Neural cell (in vitro differentiated cells): ENCODE results near the gene STXBP5. TPM values are rescaled to one million over a fixed set of nuclear protein-coding genes. Genes with fewer than 3 reads are reported as not detected.

Source experiments
- H2AFZ ChIP-seq: fragments of 200-600, 300-800 bp; sonication (generic), shearing (Covaris generic); 2 replicates; pipeline ENCODE4 v1.6.0; 2014; ENCODE audit warnings: low read depth, mild to moderate bottlenecking, antibody characterized with exemption, low read length, moderate library complexity
- H3F3A ChIP-seq: fragments of 200-600 bp; shearing (Covaris generic); 2 replicates; pipeline ENCODE4 v1.6.1; 2016; ENCODE audit warnings: mild to moderate bottlenecking, moderate library complexity, mixed read lengths, antibody characterized with exemption, low read length; ENCODE audit not compliant: insufficient read depth, poor library complexity, severe bottlenecking
- H3K27ac ChIP-seq: fragments of 200-600, 300-800 bp; sonication (generic), shearing (Covaris generic); 2 replicates; pipeline ENCODE4 v1.5.1; 2014; ENCODE audit warnings: mild to moderate bottlenecking, low read length, moderate library complexity
- H3K27me3 ChIP-seq: fragments of 300-800, 200-600 bp; sonication (generic), shearing (Covaris generic); 2 replicates; pipeline ENCODE4 v1.6.0; 2014; ENCODE audit warnings: mild to moderate bottlenecking, low read depth, low read length, moderate library complexity; ENCODE audit not compliant: insufficient read depth
- H3K36me3 ChIP-seq: fragments of 300-800, 200-600 bp; sonication (generic), shearing (Covaris generic); 2 replicates; pipeline ENCODE4 v1.5.1; 2014; ENCODE audit warnings: mild to moderate bottlenecking, antibody characterized with exemption, low read length, moderate library complexity; ENCODE audit not compliant: insufficient read depth
- H3K4me2 ChIP-seq: fragments of 300-800, 200-600 bp; sonication (generic), shearing (Covaris generic); 2 replicates; pipeline ENCODE4 v1.6.0; 2014; ENCODE audit warnings: mild to moderate bottlenecking, low read length
- H3K4me3 ChIP-seq: fragments of 300-800, 200-600 bp; sonication (generic), shearing (Covaris generic); 2 replicates; pipeline ENCODE4 v1.5.1; 2014; ENCODE audit warnings: mild to moderate bottlenecking, low read length, moderate library complexity
- H3K79me2 ChIP-seq: fragments of 200-600 bp; shearing (Covaris generic); replicated peaks from 2 replicates; pipeline ENCODE4 v1.6.0; 2014; ENCODE audit warnings: mild to moderate bottlenecking, low read length, moderate library complexity; ENCODE audit not compliant: insufficient read depth
- H3K9ac ChIP-seq: fragments of 300-800, 200-600 bp; sonication (generic), shearing (Covaris generic); 2 replicates; pipeline ENCODE4 v1.6.1; 2016; ENCODE audit warnings: mild to moderate bottlenecking, low read length, mixed read lengths
- H3K9me2 ChIP-seq: fragments of 200-600 bp; shearing (Covaris generic); 2 replicates; pipeline ENCODE4 v1.6.1; 2016; ENCODE audit warnings: mild to moderate bottlenecking, low read length, mixed read lengths; ENCODE audit not compliant: insufficient read depth
- H3K9me3 ChIP-seq: fragments of 200-600, 300-800 bp; sonication (generic), shearing (Covaris generic); 2 replicates; pipeline ENCODE4 v1.6.1; 2016; ENCODE audit warnings: mild to moderate bottlenecking, mixed run types, low read length, moderate library complexity, mixed read lengths
- H4K20me1 ChIP-seq: fragments of 200-600 bp; shearing (Covaris generic); 2 replicates; pipeline ENCODE4 v1.6.1; 2016; ENCODE audit warnings: mild to moderate bottlenecking, mixed run types; ENCODE audit not compliant: insufficient read depth
- CTCF ChIP-seq: fragments of 450-650 bp; IDR thresholded peaks from 2 replicates; pipeline ENCODE4 v1.5.1; 2014; ENCODE audit warnings: antibody characterized with exemption, mild to moderate bottlenecking, moderate library complexity; ENCODE audit not compliant: poor library complexity, severe bottlenecking
- EP300 ChIP-seq: fragments of 450-650 bp; conservative IDR thresholded peaks from 2 replicates; pipeline ENCODE4 v1.6.1; 2014; ENCODE audit warnings: antibody characterized with exemption, mild to moderate bottlenecking, moderate library complexity; ENCODE audit not compliant: poor library complexity, severe bottlenecking
- EZH2 ChIP-seq: fragments of 200-600, 300-800 bp; shearing (Covaris generic), sonication (generic); IDR thresholded peaks from 2 replicates; pipeline ENCODE4 v1.6.1; 2014; ENCODE audit warnings: antibody characterized with exemption, low read length, borderline replicate concordance, mild to moderate bottlenecking; ENCODE audit not compliant: insufficient read depth, poor library complexity, severe bottlenecking
- MXI1 ChIP-seq: fragments of 450-650 bp; conservative IDR thresholded peaks from 2 replicates; pipeline ENCODE4 v1.6.1; 2014; ENCODE audit warnings: antibody characterized with exemption, mild to moderate bottlenecking; ENCODE audit not compliant: poor library complexity, severe bottlenecking
- POLR2AphosphoS5 ChIP-seq: IDR thresholded peaks from 2 replicates; pipeline ENCODE4 v1.6.1; 2012
- RAD21 ChIP-seq: fragments of 450-650 bp; conservative IDR thresholded peaks from 2 replicates; pipeline ENCODE4 v1.6.1; 2014; ENCODE audit warnings: antibody characterized with exemption, mild to moderate bottlenecking, moderate library complexity
- REST ChIP-seq: IDR thresholded peaks from 2 replicates; pipeline ENCODE4 v1.6.1; 2012; ENCODE audit warnings: borderline replicate concordance
- SMC3 ChIP-seq: fragments of 450-650 bp; conservative IDR thresholded peaks from 2 replicates; pipeline ENCODE4 v1.6.1; 2014; ENCODE audit warnings: antibody characterized with exemption, mild to moderate bottlenecking, moderate library complexity; ENCODE audit not compliant: poor library complexity
- TAF1 ChIP-seq: IDR thresholded peaks from 2 replicates; pipeline ENCODE4 v1.6.1; 2012; ENCODE audit warnings: low read depth
- polyA plus RNA-seq: library from polyadenylated mRNA; depleted of rRNA; stranded (reverse); fragments of >200 nt; gene quantifications from 2 replicates; pipeline ENCODE4 v1.2.3, GENCODE V29; 2014

The STXBP5 gene
- polyA plus RNA-seq, 1 donor from 2014 or later: 56.4 TPM

GRCh38 chr6:147310521-147310920, 106.3 kb downstream of the STXBP5 start:
- H3K79me2 ChIP-seq: no peaks in the 10 kb centered on the region
- H3K9me3 ChIP-seq: no peaks in the 10 kb centered on the region
- H2AFZ ChIP-seq: no peak overlapping the region
- no peaks in the 10 kb centered on the region for H4K20me1 ChIP-seq
- H3F3A ChIP-seq: no peaks in the 10 kb centered on the region
- H3K27ac ChIP-seq: no peak overlapping the region
- no peak overlapping the region for H3K4me2 ChIP-seq
- no peak overlapping the region for H3K4me3 ChIP-seq
- H3K9me2 ChIP-seq: no peaks in the 10 kb centered on the region
- no peaks in the 10 kb centered on the region for H3K36me3 ChIP-seq
- no peak for TF ChIP-seq TAF1
- no peak for TF ChIP-seq MXI1
- TF ChIP-seq RAD21: no peak
- no peak for TF ChIP-seq CTCF
- no peak for TF ChIP-seq EZH2
- TF ChIP-seq SMC3: no peak
- no peak for TF ChIP-seq EP300
- TF ChIP-seq REST: no peak
- no peak for TF ChIP-seq POLR2AphosphoS5
- no peaks in the 10 kb centered on the region for H3K27me3 ChIP-seq
- H3K9ac ChIP-seq: no peak overlapping the region

- Histone ChIP-seq H3K9ac (no peak overlapping the region), H3K27me3 (no peaks in the 10 kb centered on the region), H3K4me2 (no peak overlapping the region), H3K4me3 (no peak overlapping the region), H4K20me1 (no peaks in the 10 kb centered on the region), H3K27ac (no peak overlapping the region), H2AFZ (no peak overlapping the region), H3K9me3 (no peaks in the 10 kb centered on the region), H3K79me2 (no peaks in the 10 kb centered on the region), H3F3A (no peaks in the 10 kb centered on the region), H3K9me2 (no peaks in the 10 kb centered on the region), H3K36me3 (no peaks in the 10 kb centered on the region)
- TF ChIP-seq RAD21 (no peak), POLR2AphosphoS5 (no peak), SMC3 (no peak)
Observed at GRCh38 chr6:147311218-147311617, 107.0 kb downstream of the STXBP5 start.

GRCh38 chr6:147321260-147321659, 117.0 kb downstream of the STXBP5 start:
- no peak for TF ChIP-seq EP300
- TF ChIP-seq REST: no peak
- TF ChIP-seq CTCF: no peak
- TF ChIP-seq MXI1: no peak
- TF ChIP-seq SMC3: no peak
- no peak for TF ChIP-seq TAF1
- TF ChIP-seq POLR2AphosphoS5: no peak
- no peak for TF ChIP-seq RAD21
- TF ChIP-seq EZH2: no peak
- Histone ChIP-seq H4K20me1 (no peaks in the 10 kb centered on the region), H3K27ac (no peak overlapping the region), H3K79me2 (no peaks in the 10 kb centered on the region), H3K36me3 (no peaks in the 10 kb centered on the region), H2AFZ (no peak overlapping the region), H3F3A (no peaks in the 10 kb centered on the region), H3K9ac (no peak overlapping the region), H3K4me3 (no peak overlapping the region), H3K9me3 (no peaks in the 10 kb centered on the region), H3K27me3 (no peaks in the 10 kb centered on the region), H3K9me2 (no peaks in the 10 kb centered on the region), H3K4me2 (no peak overlapping the region)
